Vagina (tissue), 2 donors: ENCODE data around the gene RNF31.

Experiments
- CTCF ChIP-seq, 3 experiments: fragments of 450-650 bp in 2 of 3; fragments of 200-600 bp in 1 of 3; sonication (generic) in 1 of 3; IDR thresholded peaks; one replicate each; pipeline ENCODE4 v1.5.1; 2017 to 2019; ENCODE audit warnings: antibody characterized with exemption in 3 of 3, mild to moderate bottlenecking in 2 of 3, moderate library complexity in 2 of 3
- POLR2A ChIP-seq, 2 donors: fragments of 450-650 bp; IDR thresholded peaks; one replicate each; pipeline ENCODE4 v1.6.1; 2017; ENCODE audit warnings: antibody characterized with exemption in 2 of 2, mild to moderate bottlenecking in 2 of 2, moderate library complexity in 2 of 2
- POLR2AphosphoS5 ChIP-seq, 2 donors: sonication (generic); formaldehyde crosslinking; IDR thresholded peaks; one replicate each; pipeline ENCODE4 v1.9.0; 2017; ENCODE audit warnings: antibody characterized with exemption in 2 of 2, mild to moderate bottlenecking in 2 of 2, low read depth in 1 of 2; ENCODE audit not compliant: insufficient read depth in 1 of 2

DNA sequence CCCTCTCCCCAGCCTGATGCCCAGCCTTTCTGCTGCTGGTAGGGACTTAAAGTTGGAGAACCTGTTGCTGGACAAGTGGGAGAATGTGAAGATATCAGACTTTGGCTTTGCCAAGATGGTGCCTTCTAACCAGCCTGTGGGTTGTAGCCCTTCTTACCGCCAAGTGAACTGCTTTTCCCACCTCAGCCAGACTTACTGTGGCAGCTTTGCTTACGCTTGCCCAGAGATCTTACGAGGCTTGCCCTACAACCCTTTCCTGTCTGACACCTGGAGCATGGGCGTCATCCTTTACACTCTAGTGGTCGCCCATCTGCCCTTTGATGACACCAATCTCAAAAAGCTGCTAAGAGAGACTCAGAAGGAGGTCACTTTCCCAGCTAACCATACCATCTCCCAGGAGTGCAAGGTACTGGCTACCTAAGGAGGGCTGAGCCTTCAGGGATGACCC is 59.8 kb downstream of the RNF31 start:
- no peak for TF ChIP-seq CTCF (IDR thresholded peaks at IDR 0.05)
- TF ChIP-seq POLR2A (IDR thresholded peaks at IDR 0.05), result no peak
- TF ChIP-seq POLR2AphosphoS5 (IDR thresholded peaks at IDR 0.05; ENCODE audit: insufficient read depth in 1 of 2, low read depth in 1 of 2), result no peak
